NCI-H128 (cell line): Measurements from ENCODE around the gene TRIM34.
"Not testable (repeated sequence)": the region's sequence is repeated elsewhere in the genome, so short reads cannot be mapped to it uniquely, and the experiment has no call there.

Experiments used
- DNase-seq: peaks from one replicate; lab custom pipeline; 2025; ENCODE audit not compliant: unreplicated experiment; lab: John Stamatoyannopoulos, UW

The TRIM34 gene

GRCh38 chr11:5624489-5625279, at the start of gene TRIM34:
TRIM34 (plus strand) TSS chr11:5625001; CDS start chr11:5632332, 7,331 bp downstream.
- no peak for DNase-seq

- no peak for DNase-seq
Measured at GRCh38 chr11:5575152-5575551, 49.6 kb upstream of the TRIM34 start.

GRCh38 chr11:5577101-5577500, 47.7 kb upstream of the TRIM34 start:
- DNase-seq, result no peak

- no peak for DNase-seq
Measured at GRCh38 chr11:5580577-5580976, 44.2 kb upstream of the TRIM34 start, which contains the start of gene OR52B6. OR52B6 (plus strand) TSS chr11:5580877; CDS start chr11:5580877, 0 bp downstream.

- no peak for DNase-seq
Measured at GRCh38 chr11:5581014-5581413, 43.8 kb upstream of the TRIM34 start.

GRCh38 chr11:5584458-5584857, 40.3 kb upstream of the TRIM34 start:
- DNase-seq, result not testable (repeated sequence)

GRCh38 chr11:5589906-5590305, 34.9 kb upstream of the TRIM34 start:
- not testable (repeated sequence) for DNase-seq

GRCh38 chr11:5591613-5592012, 33.2 kb upstream of the TRIM34 start:
- no peak for DNase-seq

- no peak for DNase-seq
Measured at GRCh38 chr11:5592615-5593014, 32.2 kb upstream of the TRIM34 start.

- no peak for DNase-seq
Measured at GRCh38 chr11:5593146-5593545, 31.7 kb upstream of the TRIM34 start.

- no peak for DNase-seq
Measured at GRCh38 chr11:5596607-5597201, 28.1 kb upstream of the TRIM34 start, which contains the start of gene TRIM6. TRIM6 (plus strand) TSS chr11:5596637; CDS start chr11:5596898, 261 bp downstream.

GRCh38 chr11:5597953-5598352, 26.8 kb upstream of the TRIM34 start:
- no peak for DNase-seq

- DNase-seq, result no peak
Measured at GRCh38 chr11:5600374-5600851, 24.4 kb upstream of the TRIM34 start.

GRCh38 chr11:5602791-5603190, 22.0 kb upstream of the TRIM34 start:
- not testable (repeated sequence) for DNase-seq

GRCh38 chr11:5603326-5603725, 21.5 kb upstream of the TRIM34 start:
- no peak for DNase-seq

GRCh38 chr11:5604896-5605295, 19.9 kb upstream of the TRIM34 start:
- DNase-seq, result no peak

GRCh38 chr11:5605849-5606248, 19.0 kb upstream of the TRIM34 start:
- DNase-seq, result no peak

GRCh38 chr11:5608808-5609207, 16.0 kb upstream of the TRIM34 start:
- DNase-seq, result no peak

- DNase-seq, result no peak
Measured at GRCh38 chr11:5610446-5610845, 14.4 kb upstream of the TRIM34 start.

- no peak for DNase-seq
Measured at GRCh38 chr11:5611627-5612026, 13.2 kb upstream of the TRIM34 start.

- no peak for DNase-seq
Measured at GRCh38 chr11:5618807-5619206, 6.0 kb upstream of the TRIM34 start.
